HepG2 (cell line): ENCODE results near the gene SYMPK. TPM values are rescaled to one million over a fixed set of nuclear protein-coding genes. Genes with fewer than 3 reads are reported as not detected.
A peak's percentile ranks its signal among the peaks of the same experiment; 100 is the strongest.

Experiments
- ATF7-NPFF ChIP-seq: sonication (generic); formaldehyde crosslinking; IDR thresholded peaks from 2 replicates; pipeline ENCODE4 v1.8.1; 2023; ENCODE audit warnings: mild to moderate bottlenecking, low read depth, missing genetic modification reagents, moderate library complexity
- CC2D1A ChIP-seq: sonication (generic); formaldehyde crosslinking; IDR thresholded peaks from 2 replicates; pipeline ENCODE4 v1.8.1; 2023; ENCODE audit warnings: mild to moderate bottlenecking, missing genetic modification reagents
- DMAP1 ChIP-seq: IDR thresholded peaks from 2 replicates; pipeline ENCODE4 v1.6.1; 2016
- FOXP1 ChIP-seq, 2 experiments: fragments of 450-650 bp in 1 of 2; IDR thresholded peaks; 2 replicates each; pipeline ENCODE4 v1.6.1; 2017 to 2018; ENCODE audit warnings: antibody characterized with exemption in 1 of 2
- HNF4G ChIP-seq, 2 experiments: sonication (generic) in 1 of 2; formaldehyde crosslinking in 1 of 2; IDR thresholded peaks; 2 replicates each; pipeline versions ENCODE4 v1.4.0 to v1.6.1; 2011 to 2020; ENCODE audit warnings: borderline replicate concordance in 2 of 2, low read depth in 2 of 2, mild to moderate bottlenecking in 2 of 2, low read length in 1 of 2, missing genetic modification reagents in 1 of 2, moderate library complexity in 1 of 2
- HOXA9 ChIP-seq: sonication (generic); formaldehyde crosslinking; IDR thresholded peaks from 2 replicates; pipeline ENCODE4 v1.8.1; 2022; ENCODE audit warnings: missing genetic modification reagents, mild to moderate bottlenecking, moderate library complexity, borderline replicate concordance
- JUNB ChIP-seq: sonication (generic); formaldehyde crosslinking; IDR thresholded peaks from 2 replicates; pipeline ENCODE4 v1.8.0; 2022; ENCODE audit warnings: missing genetic modification reagents, mild to moderate bottlenecking, borderline replicate concordance
- PATZ1 ChIP-seq: sonication (generic); formaldehyde crosslinking; IDR thresholded peaks from 2 replicates; pipeline ENCODE4 v1.4.0; 2020; ENCODE audit warnings: missing genetic modification reagents
- PAXIP1 ChIP-seq: sonication (generic); formaldehyde crosslinking; conservative IDR thresholded peaks from 2 replicates; pipeline ENCODE4 v1.4.0; 2020; ENCODE audit warnings: mild to moderate bottlenecking, missing genetic modification reagents, moderate library complexity
- POLR2G ChIP-seq: fragments of 200-400 bp; formaldehyde crosslinking; IDR thresholded peaks from 2 replicates; pipeline ENCODE4 v1.6.1; 2018; ENCODE audit warnings: mild to moderate bottlenecking, low read depth, low read length, moderate library complexity
- PRMT3 ChIP-seq: sonication (generic); formaldehyde crosslinking; IDR thresholded peaks from 2 replicates; pipeline ENCODE4 v1.8.1; 2022; ENCODE audit warnings: low read depth, mild to moderate bottlenecking, moderate library complexity, missing genetic modification reagents, borderline replicate concordance
- SNAI1 ChIP-seq: sonication (generic); formaldehyde crosslinking; IDR thresholded peaks from 2 replicates; pipeline ENCODE4 v1.5.0; 2020; ENCODE audit warnings: mild to moderate bottlenecking, missing genetic modification reagents, borderline replicate concordance
- SP4 ChIP-seq: sonication (generic); formaldehyde crosslinking; IDR thresholded peaks from 2 replicates; pipeline ENCODE4 v1.8.1; 2023; ENCODE audit warnings: mild to moderate bottlenecking, missing genetic modification reagents
- ZHX2 ChIP-seq, 2 experiments: sonication (generic) in 1 of 2; formaldehyde crosslinking in 1 of 2; IDR thresholded peaks; 2 replicates each; pipeline versions ENCODE4 v1.6.1 to v1.9.0; 2014 to 2022; ENCODE audit warnings: antibody characterized with exemption in 1 of 2, borderline replicate concordance in 1 of 2, inconsistent platforms in 1 of 2, low read depth in 1 of 2, missing genetic modification reagents in 1 of 2
- ZNF766 ChIP-seq: sonication (generic); formaldehyde crosslinking; IDR thresholded peaks from 2 replicates; pipeline ENCODE4 v1.5.0; 2020; ENCODE audit warnings: missing genetic modification reagents, borderline replicate concordance
- polyA plus RNA-seq, 8 experiments: library from polyadenylated mRNA; depleted of rRNA in 3 of 8; stranded (reverse) in 7 of 8; unstranded in 1 of 8; fragments of >200 nt; fragmentation: Illumina TruSeq in 4 of 8; extraction: Trizol in 4 of 8; gene quantifications; 2 replicates each; pipeline versions ENCODE4 v1.2.1 to v1.2.3, GENCODE V29; 2011 to 2016; ENCODE audit warnings: low read depth in 4 of 8, missing spikeins in 1 of 8, mixed read lengths in 1 of 8; ENCODE audit not compliant: insufficient read depth in 1 of 8
- total RNA-seq, 5 experiments: library from RNA; depleted of rRNA; stranded (reverse); fragments of >200 nt; fragmentation: Illumina TruSeq; extraction: Trizol; gene quantifications; 2 replicates each; pipeline ENCODE4 v1.2.3, GENCODE V29; 2016; ENCODE audit warnings: low read depth in 1 of 5

The SYMPK gene
- total and polyA plus RNA-seq, 2 of the 13 experiments (the other 11 are each of a cell fraction or from before 2014, with no cell fraction given), result 21.9 to 55.7 TPM

- TF ChIP-seq PAXIP1 (CRISPR knock-in tag), result peak; percentile 70
- TF ChIP-seq ZHX2 (IDR thresholded peaks at IDR 0.05; ENCODE audit: low read depth), result peak; percentile 70
- peak; percentile 73; the same call in 1 of the 2 replicates for TF ChIP-seq ZHX2 (CRISPR knock-in tag; IDR thresholded peaks at IDR 0.05; ENCODE audit: borderline replicate concordance)
- peak; percentile 66 for TF ChIP-seq DMAP1 (CRISPR knock-in tag)
- 0 out of 2 replicates have a peak, but pooled peaks have one; percentile 11 for TF ChIP-seq ATF7-NPFF
- no peak for TF ChIP-seq CC2D1A
- TF ChIP-seq PATZ1 (CRISPR knock-in tag), result peak; percentile 97
- peak; percentile 95 for TF ChIP-seq SP4 (CRISPR knock-in tag)
- peak; percentile 65; the same call in 1 of the 2 replicates for TF ChIP-seq ZNF766
- TF ChIP-seq PRMT3 (CRISPR knock-in tag), result no peak
- TF ChIP-seq HOXA9 (CRISPR knock-in tag), result no peak
- TF ChIP-seq SNAI1, result peak; percentile 48; the same call in 1 of the 2 replicates
- TF ChIP-seq FOXP1 (IDR thresholded peaks at IDR 0.05), result no peak
- TF ChIP-seq FOXP1 (CRISPR knock-in tag; IDR thresholded peaks at IDR 0.05), result no peak
- peak; percentile 94 for TF ChIP-seq POLR2G
- TF ChIP-seq JUNB (CRISPR knock-in tag), result 0 out of 2 replicates have a peak, but pooled peaks have one; percentile 31
- TF ChIP-seq HNF4G (IDR thresholded peaks at IDR 0.05; ENCODE audit: borderline replicate concordance, low read depth, low read length), result peak; percentile 31; the same call in 1 of the 2 replicates
- TF ChIP-seq HNF4G (CRISPR knock-in tag; IDR thresholded peaks at IDR 0.05; ENCODE audit: borderline replicate concordance, low read depth), result no peak
Observed at GRCh38 chr19:45768984-45769782, 93.8 kb downstream of the SYMPK start, which contains the start of gene SIX5 (continued).
